SK-N-SH treated with all-trans-retinoic acid at 6 μM for 48 hours (cell line): ENCODE data around the gene AP1G2.

Source experiments
- ARNTL ChIP-seq: fragments of 450-650 bp; formaldehyde crosslinking; IDR thresholded peaks from 2 replicates; pipeline ENCODE4 v1.5.0; 2020; ENCODE audit warnings: low read depth, mild to moderate bottlenecking, moderate library complexity, borderline replicate concordance
- BACH2 ChIP-seq: fragments of 250-450 bp; sonication (Bioruptor Pico); IDR thresholded peaks from 2 replicates; pipeline ENCODE4 v1.9.0; 2021; ENCODE audit warnings: mild to moderate bottlenecking, borderline replicate concordance
- CREB5 ChIP-seq: fragments of 250-450 bp; sonication (Bioruptor Pico); IDR thresholded peaks from 2 replicates; pipeline ENCODE4 v1.5.1; 2020; ENCODE audit warnings: low read depth, mild to moderate bottlenecking, moderate library complexity
- ESRRG ChIP-seq: fragments of 250-450 bp; sonication (Bioruptor Pico); IDR thresholded peaks from 2 replicates; pipeline ENCODE4 v1.6.1; 2021; ENCODE audit warnings: mild to moderate bottlenecking
- GLIS3 ChIP-seq: fragments of 250-450 bp; sonication (Bioruptor Pico); IDR thresholded peaks from 2 replicates; pipeline ENCODE4 v1.5.0; 2020; ENCODE audit warnings: mild to moderate bottlenecking, moderate library complexity
- OSR1 ChIP-seq: fragments of 250-450 bp; sonication (Bioruptor Pico); IDR thresholded peaks from 2 replicates; pipeline ENCODE4 v1.8.0; 2022; ENCODE audit warnings: moderate library complexity, mild to moderate bottlenecking, inconsistent platforms
- PATZ1 ChIP-seq: fragments of 250-450 bp; sonication (Bioruptor Pico); IDR thresholded peaks from 2 replicates; pipeline ENCODE4 v1.8.0; 2020; ENCODE audit warnings: mild to moderate bottlenecking, moderate library complexity, borderline replicate concordance
- POU6F1 ChIP-seq: fragments of 250-450 bp; sonication (Bioruptor Pico); IDR thresholded peaks from 2 replicates; pipeline ENCODE4 v1.8.0; 2021; ENCODE audit warnings: low read depth, mild to moderate bottlenecking, moderate library complexity, borderline replicate concordance
- RARB ChIP-seq: fragments of 250-450 bp; sonication (Bioruptor Pico); IDR thresholded peaks from 2 replicates; pipeline ENCODE4 v1.8.0; 2021; ENCODE audit warnings: mild to moderate bottlenecking, moderate library complexity
- TSHZ2 ChIP-seq: fragments of 250-450 bp; sonication (Bioruptor Pico); IDR thresholded peaks from 2 replicates; pipeline ENCODE4 v1.5.0; 2020; ENCODE audit warnings: mild to moderate bottlenecking, moderate library complexity
- ZC3H10 ChIP-seq: fragments of 250-450 bp; sonication (Bioruptor Pico); IDR thresholded peaks from 2 replicates; pipeline ENCODE4 v1.5.1; 2021; ENCODE audit warnings: mild to moderate bottlenecking, moderate library complexity
- ZFP30 ChIP-seq: fragments of 450-650 bp; formaldehyde crosslinking; IDR thresholded peaks from 2 replicates; pipeline ENCODE4 v1.5.0; 2022; ENCODE audit warnings: mild to moderate bottlenecking, moderate library complexity
- ZNF8 ChIP-seq: fragments of 450-650 bp; formaldehyde crosslinking; IDR thresholded peaks from 2 replicates; pipeline ENCODE4 v1.5.0; 2020; ENCODE audit warnings: mild to moderate bottlenecking, moderate library complexity

- TF ChIP-seq PATZ1 (no peak), ARNTL (CRISPR knock-in tag) (no peak), ZFP30 (no peak), POU6F1 (no peak), CREB5 (CRISPR knock-in tag) (no peak), RARB (CRISPR knock-in tag) (no peak), TSHZ2 (no peak), ZC3H10 (no peak), GLIS3 (CRISPR knock-in tag) (no peak), BACH2 (CRISPR knock-in tag) (no peak), OSR1 (CRISPR knock-in tag) (no peak), ZNF8 (no peak), ESRRG (CRISPR knock-in tag) (no peak)
Measured at GRCh38 chr14:23561259-23561658, 6.3 kb downstream of the AP1G2 start.
